Eye (tissue), 1 donor: Measurements from ENCODE around the gene GNS.
A peak's percentile ranks its signal among the peaks of the same experiment; 100 is the strongest.
"Not testable (repeated sequence)": the region's sequence is repeated elsewhere in the genome, so short reads cannot be mapped to it uniquely, and the experiment has no call there.

Source experiments
- DNase-seq: peaks from one replicate; pipeline ENCODE4 v3.0.0-alpha.2; 2015

The GNS gene

DNA sequence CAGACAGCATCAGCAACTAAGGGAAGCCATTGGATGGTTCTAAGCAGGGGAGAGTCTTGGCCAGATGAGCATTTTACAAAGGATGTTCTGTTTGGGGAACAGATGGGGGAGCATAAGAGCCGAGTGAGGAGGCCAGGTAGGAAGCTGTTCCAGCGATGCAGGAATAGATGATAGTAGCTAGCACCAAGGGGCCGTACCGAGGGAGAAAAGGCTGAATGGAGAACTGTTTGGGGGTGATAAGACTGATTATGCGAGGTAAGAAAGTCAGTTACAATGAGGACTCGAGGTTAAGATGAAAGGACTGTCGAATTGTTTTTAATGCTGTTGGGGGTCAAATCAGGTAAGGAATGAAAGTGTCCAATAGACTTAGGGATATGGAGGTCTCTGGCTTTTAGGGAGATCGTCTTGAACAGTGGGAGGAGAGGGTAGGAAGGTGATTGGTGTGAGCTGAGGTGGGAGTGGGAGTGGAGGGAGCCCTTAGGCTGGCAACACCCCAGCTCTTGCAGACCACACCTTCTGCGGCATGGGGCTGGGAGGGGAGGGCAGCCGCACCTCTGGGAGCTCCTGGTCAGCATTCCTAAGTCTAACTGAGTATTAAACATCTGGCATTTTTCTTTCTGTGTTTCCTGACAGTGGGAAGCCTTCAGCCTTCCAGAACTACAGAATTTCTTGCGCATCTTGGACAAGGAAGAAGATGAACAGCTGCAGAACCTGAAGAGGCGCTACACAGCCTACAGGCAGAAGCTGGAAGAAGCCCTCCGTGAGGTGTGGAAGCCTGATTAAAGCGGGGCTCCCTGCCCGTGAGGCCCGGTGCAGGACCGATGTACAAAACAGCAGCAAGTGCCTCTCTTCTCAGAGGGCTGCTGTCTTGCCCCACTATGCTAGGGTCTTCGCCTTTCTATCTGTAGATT lies 64.8 kb downstream of the GNS start:
- no peak for DNase-seq

DNA sequence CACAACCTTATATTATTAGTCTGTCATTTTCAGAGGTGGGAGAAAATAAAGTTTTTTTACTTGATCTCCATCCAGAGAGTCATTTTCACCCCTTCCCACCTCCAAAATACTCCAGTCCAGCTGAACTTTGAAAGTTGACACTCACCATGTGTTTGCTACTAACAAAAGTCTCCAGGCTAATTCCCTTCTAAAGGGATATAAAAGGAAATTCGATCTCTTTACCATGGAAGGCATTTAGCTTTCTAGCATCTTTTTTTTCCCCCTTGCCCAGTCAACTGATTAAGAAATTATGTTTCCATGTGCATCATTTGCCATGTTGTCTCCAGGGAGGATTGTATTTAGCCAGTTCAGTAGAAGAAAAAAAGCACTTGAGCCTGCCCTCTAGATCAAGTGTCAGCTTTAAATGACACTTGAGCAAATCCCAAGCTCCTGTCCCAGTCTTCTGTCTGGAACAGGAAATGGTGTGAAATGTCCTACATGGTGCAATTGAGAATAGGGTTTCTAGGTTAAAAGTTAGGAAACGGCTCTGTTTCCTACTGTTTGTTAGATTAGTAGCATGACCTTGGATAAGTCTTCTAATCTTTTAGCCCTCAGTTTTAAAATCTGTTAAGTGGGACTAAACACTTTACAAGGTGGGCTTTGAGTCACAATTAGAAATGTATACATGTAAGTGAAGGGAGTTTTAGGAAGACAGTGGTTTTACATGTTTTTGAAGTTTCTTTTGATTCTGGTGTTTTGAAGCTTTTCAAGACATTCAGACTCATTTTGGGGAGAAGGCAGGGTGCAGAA lies 67.2 kb downstream of the GNS start:
- peak; percentile 43 for DNase-seq

DNA sequence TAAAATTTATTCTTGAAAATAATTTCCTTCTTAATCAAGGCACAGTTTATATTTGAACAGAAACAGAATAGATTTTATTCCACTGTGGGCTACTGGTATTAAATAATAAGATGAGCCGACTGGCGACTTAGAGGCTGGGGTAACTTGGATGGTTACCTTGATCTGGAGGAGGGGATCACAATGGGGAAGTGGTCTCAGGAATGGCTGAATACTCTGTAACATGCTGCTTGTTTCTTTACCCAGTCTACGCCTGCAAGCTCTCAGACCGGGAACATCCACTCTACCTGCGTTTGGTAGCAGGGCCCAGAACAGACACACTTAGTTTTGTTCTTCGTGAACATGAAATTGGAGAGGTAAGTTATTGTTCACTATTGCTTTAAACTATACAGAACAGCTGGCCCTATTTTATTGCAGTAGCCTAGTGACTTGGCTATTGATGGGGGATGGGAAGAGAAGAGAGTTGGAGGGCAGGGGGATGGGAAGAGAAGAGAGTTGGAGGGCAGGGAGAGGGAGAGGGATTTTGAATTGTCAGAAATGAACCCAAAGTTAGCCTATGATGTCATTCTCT lies 67.9 kb downstream of the GNS start:
- DNase-seq = no peak

DNA sequence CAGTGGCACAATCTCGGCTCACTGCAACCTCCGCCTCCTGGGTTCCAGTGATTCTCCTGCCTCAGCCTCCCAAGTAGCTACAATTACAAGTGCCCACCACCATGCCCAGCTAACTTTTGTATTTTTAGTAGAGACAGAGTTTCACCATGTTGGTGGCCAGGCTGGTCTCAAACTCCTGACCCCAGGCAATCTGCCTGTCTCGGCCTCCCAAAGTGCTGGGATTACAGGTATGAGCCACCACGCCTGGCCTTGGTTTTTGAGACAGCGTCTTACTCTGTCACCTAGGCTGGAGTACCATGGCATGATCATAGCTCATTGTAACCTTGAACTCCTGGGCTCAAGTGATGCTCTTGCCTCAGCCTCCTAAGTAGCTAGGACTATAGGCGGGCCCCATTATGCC lies 69.0 kb downstream of the GNS start:
- not testable (repeated sequence) for DNase-seq

DNA sequence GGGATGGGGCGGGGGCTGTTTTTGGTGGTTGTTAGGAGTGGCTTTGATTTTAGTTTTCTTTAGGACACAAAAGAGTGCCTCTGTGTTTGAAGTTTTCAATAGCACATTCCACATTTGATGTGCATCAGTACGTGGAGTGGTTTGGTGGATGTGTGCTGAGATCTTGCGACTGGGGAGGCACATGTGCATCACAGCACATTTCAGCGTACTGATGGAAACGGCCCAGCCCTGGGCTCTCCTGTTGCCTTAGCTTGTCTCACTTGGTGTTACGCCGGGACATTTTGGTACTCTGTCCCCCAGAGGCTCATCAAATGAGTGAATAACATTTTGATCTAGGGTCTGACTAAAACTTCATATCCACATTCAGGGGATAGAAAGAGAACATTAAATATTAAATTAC lies 70.5 kb downstream of the GNS start:
- DNase-seq = no peak

DNA sequence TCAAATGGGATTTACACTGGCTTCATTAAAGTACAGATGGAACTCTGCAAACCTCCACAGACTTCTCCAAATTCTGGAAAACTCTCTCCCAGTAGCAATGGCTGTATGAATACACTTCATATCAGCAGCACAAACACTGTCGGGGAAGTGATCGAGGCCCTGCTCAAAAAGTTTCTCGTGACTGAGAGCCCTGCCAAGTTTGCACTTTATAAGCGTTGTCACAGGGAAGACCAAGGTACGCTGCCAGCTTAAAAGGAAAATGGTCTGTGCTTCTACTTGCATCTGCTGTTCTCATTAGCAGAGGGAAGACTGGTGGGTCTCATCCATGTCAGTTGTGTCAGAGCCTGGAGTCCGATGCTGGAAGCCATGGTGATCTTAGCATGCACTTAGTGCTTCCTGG lies 71.0 kb downstream of the GNS start:
- DNase-seq = no peak

DNA sequence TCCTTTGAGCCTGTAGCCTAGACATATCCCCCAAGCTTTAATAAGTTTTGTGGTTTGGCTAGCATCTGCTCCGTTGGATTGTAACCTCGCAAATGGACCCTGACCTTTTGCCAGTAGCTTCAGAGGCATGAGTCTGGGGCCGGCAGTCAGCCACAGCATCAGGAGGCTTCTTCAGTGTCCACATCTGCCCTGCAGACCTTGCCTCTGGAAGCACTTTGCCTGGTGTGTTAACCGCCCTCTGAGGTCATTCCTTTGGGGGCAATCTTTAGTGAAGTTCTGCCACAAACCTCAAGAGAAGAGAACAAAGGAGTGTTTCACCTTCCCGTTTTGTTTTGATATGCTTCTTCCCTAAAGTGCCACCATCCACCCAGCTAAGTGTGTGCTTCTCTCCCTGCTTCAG lies 71.4 kb downstream of the GNS start:
- no peak for DNase-seq

DNA sequence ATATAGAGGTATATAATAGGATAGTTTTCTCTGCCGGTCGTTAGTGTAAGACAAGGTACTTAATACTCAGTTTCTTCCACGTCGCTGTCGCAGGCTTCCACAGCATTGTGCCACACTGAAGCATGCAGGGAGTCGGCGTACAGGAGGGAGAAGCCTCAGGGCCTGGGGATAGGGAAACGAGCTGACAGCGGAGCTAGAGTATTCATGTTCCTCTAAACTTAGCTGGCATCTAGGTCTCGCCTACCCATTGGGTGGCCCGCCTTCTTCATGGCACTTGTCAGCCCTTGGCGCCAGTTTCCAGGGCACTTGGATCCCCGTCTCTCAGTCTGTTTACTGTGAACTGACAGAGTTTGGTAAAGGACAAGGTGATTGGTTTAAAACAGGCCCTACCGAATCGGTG lies 73.6 kb downstream of the GNS start:
- no peak for DNase-seq

DNA sequence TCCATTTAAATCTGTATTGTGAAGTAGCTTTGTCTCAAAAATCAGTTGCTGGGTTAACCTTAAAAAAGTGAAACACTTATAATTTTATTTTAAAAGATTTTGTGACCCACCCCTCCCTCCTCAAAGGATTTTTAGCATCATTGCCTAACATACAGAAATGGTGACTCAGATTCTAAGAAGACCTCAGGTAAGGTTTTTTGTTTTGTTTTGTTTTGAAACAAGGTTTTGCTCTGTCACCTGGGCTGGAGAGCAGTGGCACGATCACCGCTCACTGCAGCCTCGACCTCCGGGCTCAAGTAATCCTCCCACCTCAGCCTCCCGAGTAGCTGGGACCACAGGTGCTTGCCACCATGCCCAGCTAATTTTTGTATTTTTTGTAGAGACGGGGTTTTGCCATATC lies 74.2 kb downstream of the GNS start:
- no peak for DNase-seq

DNA sequence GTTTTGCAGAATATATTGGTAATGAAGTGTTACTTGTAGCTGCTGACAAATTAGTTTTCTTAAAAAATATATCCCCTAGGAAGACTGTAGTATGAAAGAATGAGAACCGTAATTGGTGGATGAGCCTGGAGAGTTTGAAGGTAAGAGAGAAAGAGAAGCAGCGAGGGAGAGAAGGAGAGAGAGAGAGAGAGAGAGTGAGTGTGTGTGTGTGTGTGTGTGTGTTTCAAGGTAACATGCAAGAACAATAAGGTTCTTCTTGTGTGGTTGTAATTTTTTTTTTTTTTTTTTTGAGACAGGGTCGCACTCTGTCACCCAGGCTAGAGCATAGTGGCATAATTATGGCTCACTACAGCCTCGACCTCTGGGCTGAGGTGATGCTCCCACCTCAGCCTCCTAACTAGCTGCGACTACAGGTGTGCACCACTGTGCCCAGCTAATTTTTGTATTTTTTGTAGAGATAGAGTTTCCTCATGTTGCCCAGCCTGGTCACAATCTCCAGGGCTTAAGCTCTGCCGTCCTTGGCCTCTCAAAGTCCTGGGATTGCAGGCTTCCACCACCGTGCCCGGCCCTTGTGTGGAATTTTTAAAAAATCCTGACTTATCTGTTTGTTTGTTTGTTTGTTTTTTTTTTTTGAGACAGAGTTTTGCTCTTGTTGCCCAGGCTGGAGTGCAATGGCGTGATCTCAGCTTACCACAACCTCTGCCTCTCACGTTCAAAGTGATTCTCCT lies 75.2 kb downstream of the GNS start:
- no peak for DNase-seq

DNA sequence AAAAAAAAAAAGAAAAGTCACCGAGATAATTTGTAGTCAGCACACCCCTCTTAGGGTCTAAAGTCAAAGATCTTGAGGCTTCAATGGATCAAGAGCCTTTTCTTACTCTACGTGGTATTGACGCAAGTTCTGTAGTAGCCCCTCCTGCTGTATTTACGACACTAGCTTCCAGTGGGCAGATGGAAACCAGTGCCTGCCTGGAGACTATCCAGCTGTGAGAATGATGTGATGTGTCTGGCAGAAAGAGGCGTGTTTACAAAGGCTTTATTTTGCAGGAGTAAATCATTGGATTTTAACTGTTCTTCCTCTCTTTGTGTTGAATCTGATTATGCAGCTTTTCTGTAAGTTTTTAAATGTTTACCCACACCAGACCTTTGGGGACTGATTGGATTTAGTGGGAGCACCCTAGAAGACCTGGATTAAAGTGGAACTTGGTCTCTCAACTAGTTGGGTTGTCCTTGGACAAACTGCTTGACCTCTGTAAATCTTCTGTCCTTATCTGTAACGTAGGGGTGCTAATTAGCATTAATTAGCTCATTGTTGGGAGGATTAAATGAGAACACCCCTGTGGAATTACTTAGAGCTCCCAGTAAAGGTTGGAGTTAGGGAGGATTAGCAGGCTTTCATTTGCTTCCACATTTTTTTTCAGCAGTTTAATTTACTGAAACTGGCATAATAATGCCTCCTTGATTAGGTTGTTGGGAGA lies 76.5 kb downstream of the GNS start:
- DNase-seq = peak; percentile 52

DNA sequence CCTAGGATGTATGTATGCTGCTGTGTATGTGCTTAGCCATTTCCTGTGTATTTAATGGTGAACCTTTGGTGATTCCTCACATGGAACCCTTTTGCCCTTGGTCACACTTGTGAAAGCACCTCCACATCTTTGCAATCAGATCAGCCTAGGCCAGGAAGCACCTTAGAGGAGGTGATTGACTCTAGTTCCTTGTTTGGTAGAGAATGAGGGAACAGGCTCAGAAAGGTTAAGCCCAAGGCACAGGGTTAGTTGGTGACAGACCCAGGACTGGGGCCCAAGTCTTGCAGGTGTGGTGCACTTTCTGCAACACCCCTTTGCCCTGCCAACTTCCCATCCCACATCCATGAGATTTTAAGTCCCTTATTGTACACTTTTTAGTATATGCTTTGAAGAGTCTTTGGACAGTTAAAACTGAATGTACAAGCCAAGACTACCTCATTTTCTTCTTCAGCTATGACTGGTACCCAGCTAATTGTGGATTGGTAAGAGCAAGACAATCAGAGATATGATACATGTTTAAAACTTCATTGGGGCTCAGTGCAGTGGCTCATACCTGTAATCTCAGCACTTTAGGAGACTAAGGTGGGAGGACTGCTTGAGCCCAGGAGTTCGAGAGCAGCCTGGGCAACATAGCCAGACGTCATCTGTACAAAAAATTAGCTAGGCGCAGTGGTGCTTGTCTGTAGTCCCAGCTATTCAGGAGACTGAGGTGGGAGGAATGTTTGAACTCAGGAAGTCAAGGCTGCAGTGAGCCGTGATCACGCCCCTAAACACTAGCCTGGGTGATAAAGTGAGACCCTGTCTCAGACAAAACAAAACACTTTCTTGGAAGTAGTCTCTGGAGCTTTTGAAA lies 77.8 kb downstream of the GNS start:
- DNase-seq = no peak

DNA sequence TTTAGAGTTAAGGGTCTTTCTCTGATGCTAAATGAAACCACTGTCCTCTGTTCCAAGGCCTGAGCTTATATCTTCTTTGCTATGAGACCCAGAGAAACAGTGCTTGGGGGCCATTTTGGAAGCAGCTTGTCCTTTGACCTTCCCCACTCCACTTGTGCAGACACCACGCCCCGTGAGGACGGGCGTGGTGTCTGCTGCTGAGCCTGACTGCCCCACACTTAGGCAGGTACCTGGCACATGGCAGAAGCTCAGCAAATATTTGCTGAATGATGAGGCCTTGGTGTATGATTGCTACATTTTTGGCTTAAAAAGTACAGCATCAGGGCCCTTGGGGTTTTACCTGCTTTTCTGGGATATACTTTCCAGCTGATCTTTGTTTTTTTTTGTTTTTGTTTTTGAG lies 79.0 kb downstream of the GNS start:
- DNase-seq = no peak

DNA sequence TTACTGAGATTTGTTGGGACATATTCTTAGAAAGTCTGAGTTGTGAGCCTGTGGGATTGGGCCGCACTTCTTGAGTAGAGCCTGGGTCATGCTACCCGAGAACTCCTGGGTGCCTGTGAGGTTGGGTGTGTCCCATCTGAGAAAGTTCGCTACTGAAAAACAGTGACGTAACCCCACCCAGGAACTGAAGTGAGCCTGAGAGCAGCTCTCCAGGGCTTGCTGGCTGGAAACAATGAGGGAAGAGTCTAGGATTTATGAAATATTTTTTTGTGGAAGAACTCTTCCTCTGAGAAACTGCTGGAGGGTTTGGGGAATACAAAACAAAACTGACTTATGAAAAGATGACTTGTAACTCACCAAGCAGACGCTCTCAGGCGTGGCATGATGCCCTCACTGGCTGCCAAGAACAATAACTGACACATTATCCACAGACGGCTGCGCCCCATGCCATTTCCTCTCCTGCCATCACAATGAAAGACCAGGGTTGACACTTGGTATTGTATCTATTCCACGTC lies 79.7 kb downstream of the GNS start:
- no peak for DNase-seq

DNA sequence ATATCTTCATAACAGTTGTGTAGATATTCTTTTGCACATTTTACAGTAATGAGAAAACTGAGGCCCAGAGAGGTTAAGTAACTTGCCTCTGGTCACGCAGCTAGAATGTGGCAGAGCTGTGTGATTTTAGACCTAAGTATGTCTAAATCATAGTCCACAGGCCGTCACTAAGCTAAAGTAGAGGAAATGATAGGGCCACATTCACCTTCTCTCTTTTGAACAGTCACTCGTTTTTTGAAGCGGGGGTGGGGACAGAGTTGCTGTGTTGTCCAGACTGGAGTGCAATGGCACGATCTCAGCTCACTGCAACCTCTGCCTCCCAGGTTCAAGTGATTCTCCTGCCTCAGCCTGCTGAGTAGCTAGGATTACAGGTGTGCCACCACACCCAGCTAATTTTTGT lies 80.4 kb downstream of the GNS start:
- no peak for DNase-seq

DNA sequence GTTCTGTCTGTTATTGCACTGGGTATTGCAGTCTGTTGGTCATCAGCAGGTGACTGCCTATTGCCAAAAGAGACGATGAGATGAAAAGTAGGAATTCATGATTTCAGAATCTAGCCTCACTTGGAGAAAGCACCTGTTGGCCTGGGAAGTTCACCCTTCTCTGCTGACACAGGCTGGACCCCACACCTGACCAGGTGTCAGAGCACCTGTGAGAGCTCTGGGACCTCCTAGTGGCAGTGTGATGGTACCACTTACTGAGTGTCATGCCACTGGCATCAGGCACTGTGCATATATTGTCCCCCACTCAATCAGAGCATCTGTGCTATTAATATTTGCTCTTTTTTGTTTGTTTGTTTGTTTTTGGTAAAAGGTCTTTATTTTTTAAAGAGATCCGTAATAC lies 81.0 kb downstream of the GNS start:
- DNase-seq = no peak

DNA sequence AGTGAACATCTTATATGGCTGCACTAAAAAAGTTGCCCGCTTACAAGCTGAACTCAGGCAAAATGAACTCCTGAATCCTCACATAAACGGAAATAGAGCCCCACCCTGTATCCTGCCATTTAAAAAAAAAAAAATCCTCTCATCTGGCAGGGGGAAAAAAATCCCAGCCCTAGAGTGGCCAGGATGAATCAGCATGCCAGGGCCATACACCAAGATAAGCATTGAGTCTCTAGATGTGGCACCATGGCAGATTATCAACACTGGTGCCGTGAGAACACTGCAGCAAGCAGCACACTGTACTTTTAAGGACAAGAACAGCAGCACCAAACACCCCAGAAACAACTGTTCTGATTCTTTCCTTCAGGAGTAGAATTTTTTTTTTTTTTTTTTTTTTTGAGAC lies 83.4 kb downstream of the GNS start:
- no peak for DNase-seq

DNA sequence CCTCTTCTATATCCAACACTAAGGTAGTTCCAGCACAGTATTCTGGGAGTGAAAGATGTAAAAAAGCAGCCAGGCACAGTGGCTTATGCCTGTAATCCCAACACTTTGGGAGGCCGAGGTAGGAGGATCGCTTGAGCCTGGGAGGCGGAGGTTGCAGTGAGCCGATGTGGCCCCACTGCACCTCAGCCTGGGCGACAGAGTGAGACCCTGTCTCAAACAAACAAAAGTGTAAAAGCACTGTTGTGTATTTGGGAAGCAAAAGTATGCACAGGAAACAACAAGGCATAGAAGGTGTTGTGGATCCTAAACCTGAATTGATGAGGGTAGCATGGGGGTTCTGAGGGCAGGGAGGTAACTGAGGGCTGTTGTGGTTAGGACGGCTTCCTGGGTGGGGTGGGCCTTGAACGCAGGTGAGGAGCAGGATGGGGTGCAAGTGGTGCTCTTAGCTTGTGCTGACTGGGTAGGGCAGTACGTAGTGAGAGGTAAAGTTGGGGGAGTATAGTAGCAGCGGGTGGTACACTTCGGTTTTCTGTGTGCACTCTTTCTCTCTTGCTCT lies 84.8 kb downstream of the GNS start:
- no peak for DNase-seq

DNA sequence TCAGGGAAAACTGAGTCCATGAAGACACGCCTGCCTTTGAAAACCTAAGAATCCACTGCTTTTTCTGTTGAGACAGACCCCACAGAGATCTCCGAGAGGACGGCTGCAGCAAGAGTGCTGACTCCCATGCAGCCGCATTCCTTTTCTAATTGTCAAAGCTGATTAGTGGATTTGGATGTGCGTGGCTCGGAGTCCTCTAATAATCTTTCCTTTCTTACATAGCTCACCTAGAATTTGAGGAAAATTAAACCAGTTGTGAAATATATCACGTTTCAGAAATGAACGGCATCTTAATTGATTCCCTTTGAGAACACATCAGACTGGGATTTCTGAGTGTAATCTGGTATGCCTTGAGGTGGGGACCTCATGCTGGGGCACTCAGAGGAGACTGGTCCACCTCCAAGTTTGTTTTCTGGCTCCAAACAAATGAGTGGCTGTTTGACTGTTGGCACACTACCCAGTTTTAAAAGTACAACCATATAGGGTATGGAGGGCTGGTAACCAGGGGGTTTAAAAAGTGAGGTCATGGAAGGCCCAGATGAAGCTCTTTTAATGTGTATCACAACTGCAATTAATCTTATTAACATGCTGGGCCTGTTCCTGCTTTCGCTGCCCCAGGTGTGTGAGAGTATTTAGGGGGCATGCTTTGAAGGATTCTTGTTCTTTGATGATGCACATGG lies 85.6 kb downstream of the GNS start:
- peak; percentile 59 for DNase-seq

DNA sequence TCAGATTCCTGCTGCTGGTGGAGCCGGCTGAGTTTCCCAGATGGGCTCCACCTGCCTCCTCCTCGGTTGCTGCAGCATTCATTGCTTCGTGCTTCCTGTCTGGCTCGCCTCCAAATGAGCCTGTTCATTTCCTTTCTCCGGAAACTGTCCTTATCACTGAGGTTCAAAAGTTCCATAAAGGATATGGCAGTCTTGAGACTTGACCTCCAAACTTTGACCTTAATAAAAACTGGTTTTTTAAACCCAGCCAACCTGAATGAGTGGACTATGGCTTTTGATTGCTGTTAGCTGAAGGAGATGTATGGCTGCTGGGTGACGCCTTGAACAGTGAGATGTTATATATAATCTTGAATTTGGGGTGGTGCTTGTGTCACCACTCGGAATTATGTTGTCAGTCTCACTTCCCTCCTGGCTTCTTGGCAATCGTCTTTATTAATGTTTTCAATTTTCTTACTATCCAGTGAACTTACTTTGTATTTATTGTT lies 86.2 kb downstream of the GNS start:
- peak; percentile 59 for DNase-seq
